GM12891 (cell line): ENCODE data around the gene CHSY3.

Source experiments
- POLR2A ChIP-seq: IDR thresholded peaks from 2 replicates; pipeline ENCODE4 v1.6.1; 2011; ENCODE audit warnings: low read depth, low read length, control low read depth
- POLR2AphosphoS5 ChIP-seq: IDR thresholded peaks from 2 replicates; pipeline ENCODE4 v1.6.1; 2011; ENCODE audit warnings: low read depth, low read length, control low read depth

DNA sequence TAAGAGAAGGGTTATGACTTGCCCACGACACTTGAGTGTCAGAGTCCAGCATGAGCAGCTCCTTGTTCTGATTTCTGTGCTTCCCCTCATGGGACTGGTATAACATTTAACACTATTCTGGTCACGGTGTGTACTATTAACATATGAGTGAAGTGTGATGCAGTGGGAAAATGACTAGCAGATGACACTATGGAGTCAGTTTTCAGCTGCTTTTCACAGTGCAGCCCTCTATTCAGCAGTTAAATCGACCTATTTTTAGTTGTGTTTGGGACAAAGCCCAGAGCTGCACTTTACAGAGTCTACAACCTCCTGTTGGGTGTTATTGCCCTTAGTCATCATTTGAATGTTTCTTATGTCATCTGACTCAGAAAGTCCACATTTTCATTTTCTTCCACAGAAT, 59.1 kb downstream of the CHSY3 start:
- TF ChIP-seq POLR2A: no peak
- no peak for TF ChIP-seq POLR2AphosphoS5
